Urothelium cell line (cell line): Measurements from ENCODE around the gene ARL15.
A peak's percentile ranks its signal among the peaks of the same experiment; 100 is the strongest.
"Not testable (repeated sequence)": the region's sequence is repeated elsewhere in the genome, so short reads cannot be mapped to it uniquely, and the experiment has no call there.

ENCODE experiments used
- DNase-seq: peaks from one replicate; pipeline ENCODE4 v3.0.0; 2011; ENCODE audit warnings: low spot score, mixed read lengths
- FAIRE-seq: peaks from 2 replicates; lab custom pipeline; 2011; peaks lifted over from hg19 to GRCh38; lab: Jason Lieb, UNC

ARL15 gene

GRCh38 chr5:54001976-54002775, 308.2 kb downstream of the ARL15 start:
- no peak for FAIRE-seq
- DNase-seq, result no peak

DNA sequence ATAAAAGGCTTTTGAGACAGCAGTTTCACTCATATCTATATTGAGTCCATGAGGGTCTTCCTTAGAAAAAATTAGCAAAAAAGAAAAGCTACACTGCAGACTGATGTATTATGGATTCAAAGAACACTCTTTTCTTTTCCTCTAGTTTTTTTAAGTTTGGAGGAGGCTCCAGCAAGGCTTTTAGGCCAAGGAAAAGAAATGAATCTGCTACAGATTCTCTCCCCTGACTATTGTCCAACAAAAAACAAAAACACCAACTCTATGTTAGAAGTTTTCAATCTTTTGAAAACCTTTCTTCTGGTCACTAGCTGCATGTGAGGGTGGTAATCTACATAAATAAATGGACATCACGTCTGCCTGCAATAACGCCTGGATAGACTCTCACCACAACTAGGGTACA, 310.4 kb downstream of the ARL15 start:
- DNase-seq (no peak), FAIRE-seq (no peak)

DNA sequence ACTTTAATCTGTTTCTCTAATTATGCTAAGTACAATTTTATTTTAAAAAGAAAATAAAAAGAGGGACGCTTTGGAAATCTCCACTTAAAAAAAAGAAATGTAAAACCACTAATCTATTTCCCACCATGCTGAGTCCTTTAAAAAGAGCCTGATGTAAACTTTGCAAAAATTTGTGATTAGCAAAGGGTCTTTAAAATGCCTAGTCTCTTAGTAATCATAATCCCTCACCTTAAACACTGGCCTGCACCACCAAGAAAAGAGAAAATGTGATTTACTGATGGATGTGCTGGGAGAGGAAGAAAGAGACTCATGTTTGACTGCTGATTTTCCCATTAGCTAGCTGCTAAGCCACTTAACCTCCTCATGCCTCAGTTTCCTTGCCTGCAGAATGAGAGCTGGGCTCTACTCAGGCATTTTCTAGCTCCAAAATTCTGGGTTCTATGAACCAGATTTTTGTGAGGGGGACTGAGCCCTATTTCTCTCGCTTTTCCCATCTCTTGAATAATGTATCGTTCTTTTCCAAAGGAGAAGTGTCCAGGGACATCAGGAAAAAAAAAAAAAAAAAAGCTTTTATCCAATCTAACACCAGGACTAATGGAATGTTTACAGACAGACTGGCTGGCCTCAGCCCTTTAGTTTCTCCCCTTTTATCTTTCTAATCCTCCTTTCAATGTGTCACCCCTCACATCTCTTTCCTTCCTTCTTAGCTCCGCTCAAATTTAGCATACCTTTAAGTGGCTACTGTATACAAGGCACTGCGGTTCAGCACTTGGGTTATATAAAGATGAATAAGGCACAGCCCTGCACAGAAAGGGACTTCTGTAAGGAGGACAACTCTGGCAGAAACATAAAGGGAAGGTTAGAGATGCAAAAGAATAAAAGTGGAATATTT, 312.4 kb downstream of the ARL15 start:
- DNase-seq, result no peak
- no peak for FAIRE-seq

DNA sequence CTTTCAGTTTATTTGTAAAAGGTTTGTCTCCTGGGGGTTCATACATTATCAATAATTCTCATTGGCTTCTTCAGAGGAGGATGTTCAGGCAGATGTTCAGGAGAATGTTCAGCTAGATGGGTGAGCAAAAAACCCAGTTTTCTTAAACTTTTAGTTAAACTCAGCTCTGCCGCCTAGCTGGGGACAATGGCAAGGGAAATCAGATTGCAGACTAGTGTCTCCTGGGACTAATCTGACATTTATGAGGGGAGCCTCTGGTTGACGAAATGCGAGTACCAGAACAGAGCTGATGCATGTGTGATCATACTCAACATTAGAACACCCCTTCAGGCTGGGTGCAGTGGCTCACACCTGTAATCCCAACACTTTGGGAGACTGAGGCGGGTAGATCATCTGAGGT, 314.4 kb downstream of the ARL15 start:
- DNase-seq (no peak), FAIRE-seq (no peak)

GRCh38 chr5:53994148-53994547, 316.2 kb downstream of the ARL15 start:
- FAIRE-seq, result no peak
- DNase-seq, result no peak

DNA sequence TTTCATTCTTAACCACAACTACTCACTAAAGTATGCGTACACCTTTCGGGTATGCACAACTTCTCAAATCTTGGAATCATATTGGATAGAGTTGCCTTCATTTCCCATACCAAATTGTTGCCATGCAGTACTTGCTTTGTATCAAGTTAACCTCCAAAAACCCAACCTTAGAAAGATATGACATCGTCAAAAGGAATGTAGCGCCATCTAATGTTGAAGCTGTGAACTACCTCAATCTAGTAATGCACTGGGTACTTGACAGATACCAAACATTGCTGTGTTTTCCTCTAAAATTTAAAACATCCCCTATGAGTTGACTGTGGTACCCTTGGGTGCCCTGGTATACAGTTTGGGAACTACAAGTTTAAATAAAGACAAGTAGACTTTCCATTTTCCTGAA, 318.4 kb downstream of the ARL15 start:
- peak; percentile 20 for FAIRE-seq
- DNase-seq, result no peak

DNA sequence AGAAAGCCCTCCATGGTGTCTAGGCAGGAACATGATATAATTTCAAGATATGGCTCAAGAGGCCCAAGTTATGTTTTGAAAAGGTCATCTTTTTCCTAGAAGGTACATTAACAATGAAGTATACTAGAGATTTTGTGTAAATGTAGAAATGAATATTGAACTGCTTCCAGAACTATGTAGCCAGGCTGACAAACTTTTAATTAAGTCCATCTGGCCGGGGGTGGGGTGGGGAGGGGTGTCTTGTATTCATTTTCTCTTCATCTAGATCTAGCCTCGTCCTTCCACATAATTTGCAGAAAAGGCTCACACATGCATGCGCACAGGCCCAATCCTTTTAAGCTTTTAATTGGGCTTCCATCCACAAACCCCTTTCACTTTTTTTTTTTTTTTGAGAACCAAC, 323.3 kb downstream of the ARL15 start:
- FAIRE-seq, result no peak
- DNase-seq, result no peak

- no peak for FAIRE-seq
Observed at GRCh38 chr5:53985796-53986195, 324.6 kb downstream of the ARL15 start.

DNA sequence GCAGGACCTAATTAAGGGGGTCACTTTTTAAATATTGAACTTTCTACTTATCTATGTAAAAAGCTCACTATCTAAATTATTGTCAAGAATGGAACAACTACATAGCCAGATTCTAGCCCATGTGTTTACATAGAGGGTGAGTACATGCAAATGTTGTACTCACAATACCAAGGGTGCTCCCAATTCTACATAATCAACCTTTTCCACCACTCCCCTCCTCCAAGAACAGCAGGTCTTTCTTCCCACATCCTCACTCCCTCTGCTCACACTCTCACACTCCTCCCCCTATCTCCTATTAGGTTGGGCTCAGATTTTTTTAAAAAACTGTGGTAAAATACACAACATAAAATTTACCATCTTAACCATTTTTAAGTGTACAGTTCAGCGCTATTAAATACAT, 325.4 kb downstream of the ARL15 start:
- FAIRE-seq (no peak), DNase-seq (no peak)

More at GRCh38 chr5:53985796-53986195, 324.6 kb downstream of the ARL15 start:
- no peak for DNase-seq

- FAIRE-seq (no peak), DNase-seq (peak; percentile 6)
Observed at GRCh38 chr5:53983568-53984460, 326.6 kb downstream of the ARL15 start.

GRCh38 chr5:53982319-53982718, 328.1 kb downstream of the ARL15 start:
- FAIRE-seq, result not testable (repeated sequence)

GRCh38 chr5:53980061-53980460, 330.3 kb downstream of the ARL15 start:
- no peak for DNase-seq
- FAIRE-seq, result no peak

More at GRCh38 chr5:53982319-53982718, 328.1 kb downstream of the ARL15 start:
- not testable (repeated sequence) for DNase-seq

DNA sequence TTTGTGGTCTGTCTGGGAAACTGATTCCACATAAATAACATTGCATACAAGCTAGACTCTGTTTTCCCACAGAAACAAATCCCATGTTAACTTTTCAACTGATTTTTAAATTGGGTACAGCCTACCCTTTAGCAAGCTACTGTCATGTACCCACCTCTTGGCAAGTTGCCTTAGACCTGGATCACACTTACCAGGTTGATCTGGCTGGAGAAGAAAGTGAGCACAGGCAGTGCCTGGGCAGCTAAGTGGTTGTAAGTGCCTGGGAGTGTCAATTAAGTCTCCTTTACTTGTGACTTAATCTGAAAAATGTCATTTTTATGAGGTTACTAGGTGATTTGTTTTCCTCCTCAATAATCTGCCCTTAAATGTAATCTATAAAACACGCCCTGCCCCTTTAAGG, 336.4 kb downstream of the ARL15 start:
- FAIRE-seq, result no peak
- DNase-seq, result no peak

GRCh38 chr5:53972314-53972713, 338.1 kb downstream of the ARL15 start:
- FAIRE-seq, result no peak
- DNase-seq, result no peak

DNA sequence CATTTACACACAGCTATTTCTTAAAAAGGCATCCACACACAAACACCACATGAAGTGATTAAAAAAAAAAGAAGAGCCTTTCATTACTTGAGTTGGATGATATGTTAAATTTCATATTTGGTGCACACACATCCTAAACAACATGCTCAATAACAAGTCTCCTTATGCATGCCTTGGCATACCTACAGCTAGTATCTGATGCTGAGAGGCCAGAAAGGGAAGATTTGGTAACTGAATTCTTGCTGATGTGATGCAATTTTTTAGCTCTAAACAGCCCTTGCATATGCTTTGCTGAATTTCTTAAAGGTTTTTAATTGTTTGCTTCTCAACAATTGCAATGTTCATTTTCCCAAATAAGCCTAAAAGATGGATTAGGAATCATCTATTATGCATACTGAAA, 338.8 kb downstream of the ARL15 start:
- no peak for DNase-seq
- no peak for FAIRE-seq

DNA sequence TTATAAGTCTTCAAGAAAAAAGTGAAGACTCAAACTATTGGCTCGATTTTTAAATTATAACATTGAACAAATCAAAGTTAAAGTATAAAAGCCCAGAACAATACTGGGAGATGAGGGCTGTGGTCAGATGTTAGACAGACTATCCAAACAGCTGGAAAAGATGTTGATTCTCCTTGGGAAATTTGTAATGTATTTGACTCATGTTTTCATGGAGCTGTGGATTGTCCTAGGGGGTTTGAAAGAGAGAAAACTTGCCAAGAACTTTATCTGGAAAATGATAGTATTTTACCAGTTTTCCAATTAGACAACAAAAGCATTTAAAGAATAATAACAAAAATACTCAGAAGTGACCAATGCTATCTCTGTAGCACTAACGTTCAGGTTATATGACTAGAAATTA, 339.2 kb downstream of the ARL15 start:
- FAIRE-seq (no peak), DNase-seq (no peak)

DNA sequence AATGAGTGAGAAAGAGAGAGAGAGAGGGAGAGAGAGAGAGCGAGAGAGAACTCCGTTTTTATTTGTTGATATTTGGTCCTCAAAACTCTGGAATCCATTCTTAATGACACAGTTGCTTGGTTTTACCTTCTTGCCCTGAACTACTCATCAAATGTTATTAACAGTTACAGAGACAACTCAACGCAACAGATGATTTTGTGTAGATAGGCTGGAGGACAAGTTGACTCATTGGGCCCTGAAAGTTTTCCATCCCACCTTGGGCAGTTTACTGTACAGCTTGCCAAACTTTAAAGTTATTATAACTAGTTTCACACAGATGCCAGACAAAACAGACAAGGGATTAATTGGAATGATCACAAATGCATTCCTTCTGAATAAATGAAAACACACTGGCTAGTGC, 339.9 kb downstream of the ARL15 start:
- no peak for DNase-seq
- no peak for FAIRE-seq

DNA sequence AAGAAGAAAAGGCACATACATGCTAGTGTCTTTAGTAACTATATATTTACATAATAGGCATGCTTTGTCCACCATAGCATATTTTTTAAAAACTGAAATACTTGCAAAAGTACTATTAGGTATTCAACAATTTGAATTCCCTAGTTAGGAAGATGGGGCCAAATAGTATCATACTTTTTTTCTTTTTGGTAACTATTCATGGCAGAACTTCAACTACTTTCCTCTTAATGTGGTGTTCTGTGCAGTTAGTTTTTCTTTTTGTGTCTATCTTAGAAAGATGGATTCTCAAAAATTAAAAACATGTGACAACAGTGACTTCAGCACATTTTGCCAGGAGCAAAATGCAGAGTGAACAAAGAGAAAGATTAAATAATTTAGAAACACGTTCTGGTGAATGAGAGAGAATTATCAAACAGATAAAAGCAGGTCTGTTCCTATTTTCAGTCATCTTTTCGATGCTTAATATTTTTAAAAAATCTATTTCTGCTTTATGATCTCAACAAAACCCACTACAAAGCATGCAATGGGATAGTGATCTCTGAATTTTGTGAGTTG, 341.1 kb downstream of the ARL15 start:
- FAIRE-seq, result no peak
- DNase-seq, result no peak

DNA sequence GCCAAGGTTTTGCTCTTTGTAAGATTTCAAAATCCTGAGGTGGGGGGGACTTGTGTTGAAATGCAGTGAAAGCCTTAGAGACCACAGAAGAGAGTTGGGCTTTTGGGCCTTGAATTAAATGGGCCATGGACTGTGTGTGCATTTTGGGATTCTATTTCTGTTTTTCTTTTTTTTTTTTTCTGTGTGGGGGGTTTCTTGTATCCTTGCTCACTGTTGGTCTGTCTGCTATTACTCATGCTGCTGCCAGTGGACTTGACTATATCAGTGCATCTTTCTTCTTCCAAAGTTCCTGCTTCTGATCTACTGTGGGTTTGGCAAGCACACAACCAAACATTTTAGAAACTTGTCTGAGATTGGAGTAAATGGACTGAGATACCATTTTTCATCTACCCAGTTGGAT, 344.9 kb downstream of the ARL15 start:
- DNase-seq (no peak), FAIRE-seq (no peak)

DNA sequence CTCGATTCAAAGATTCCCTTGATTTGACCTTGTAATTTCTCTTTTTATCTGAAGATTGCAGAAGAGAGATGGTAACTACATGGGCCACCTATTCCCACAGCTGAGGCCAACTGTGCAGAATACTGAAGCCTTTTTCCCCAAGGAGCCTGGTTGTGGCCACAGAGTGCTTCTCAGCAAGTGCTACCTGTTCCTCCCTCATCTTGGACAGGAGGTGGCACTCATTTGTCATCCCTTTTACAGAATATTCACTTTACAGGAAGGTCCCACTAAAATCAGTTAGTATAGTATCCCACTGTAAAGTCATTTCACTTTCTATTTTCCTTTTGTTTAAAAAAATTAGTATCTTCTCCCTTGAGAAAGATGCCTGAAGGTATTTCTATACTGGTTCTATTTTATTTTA, 346.4 kb downstream of the ARL15 start:
- DNase-seq (no peak), FAIRE-seq (no peak)

- DNase-seq, result no peak
- no peak for FAIRE-seq
Observed at GRCh38 chr5:53962306-53962705, 348.1 kb downstream of the ARL15 start.
